ENCODE results near the gene PDCD6IP. TPM values are rescaled to one million over a fixed set of nuclear protein-coding genes. Genes with fewer than 3 reads are reported as not detected.

PDCD6IP gene
- total and polyA plus RNA-seq, 12 donors = 38.2 to 246 (median 116) TPM

GRCh38 chr3:33865133-33865532 lies 66.7 kb downstream of the PDCD6IP start:
- no peaks in the 10 kb centered on the region for H3K4me1 ChIP-seq (replicated peaks in 1 of 2)
- no peaks in the 10 kb centered on the region for H3K9me3 ChIP-seq (replicated peaks in 1 of 3)
- no peak for DNase-seq
- TF ChIP-seq CTCF (IDR thresholded peaks at IDR 0.05) (no peak), POLR2A (IDR thresholded peaks at IDR 0.05) (no peak)
- H3K27ac ChIP-seq = no peak overlapping the region
- no peak overlapping the region for H3K4me3 ChIP-seq
- intact Hi-C loops (cut with DNase I) = no loop called here
- no peaks in the 10 kb centered on the region for H3K27me3 ChIP-seq
- 89 to 95% (median 89%) methylated on average over 4 of the region's 4 CpGs for WGBS, 4 donors
- peaks cover 0 to 11% of the 10 kb centered on the region in 2 donors for H3K36me3 ChIP-seq (replicated peaks in 1 of 2)

GRCh38 chr3:33868309-33868708 lies 69.9 kb downstream of the PDCD6IP start:
- Histone ChIP-seq H3K27ac (no peak overlapping the region), H3K27me3 (no peaks in the 10 kb centered on the region), H3K4me3 (no peak overlapping the region), H3K4me1 (replicated peaks in 1 of 2) (no peaks in the 10 kb centered on the region), H3K9me3 (replicated peaks in 1 of 3) (no peaks in the 10 kb centered on the region), H3K36me3 (replicated peaks in 1 of 2) (peaks cover 0 to 11% of the 10 kb centered on the region in 2 donors)
- TF ChIP-seq CTCF (IDR thresholded peaks at IDR 0.05) = no peak
- TF ChIP-seq POLR2A (IDR thresholded peaks at IDR 0.05) = no peak
- 58 to 79% (median 69%) methylated on average over 1 of the region's 1 CpG for WGBS, 4 donors
- no peak for DNase-seq
- intact Hi-C loops (cut with DNase I) = no loop called here

GRCh38 chr3:33869977-33870376 lies 71.5 kb downstream of the PDCD6IP start:
- H3K4me3 ChIP-seq = no peak overlapping the region
- no peaks in the 10 kb centered on the region for H3K27me3 ChIP-seq
- H3K27ac ChIP-seq = no peak overlapping the region
- H3K36me3 ChIP-seq (replicated peaks in 1 of 2) = peaks cover 0 to 11% of the 10 kb centered on the region in 2 donors
- no peak for DNase-seq
- no peaks in the 10 kb centered on the region for H3K4me1 ChIP-seq (replicated peaks in 1 of 2)
- no peaks in the 10 kb centered on the region for H3K9me3 ChIP-seq (replicated peaks in 1 of 3)
- TF ChIP-seq POLR2A (IDR thresholded peaks at IDR 0.05) = no peak
- no peak for TF ChIP-seq CTCF (IDR thresholded peaks at IDR 0.05)
- intact Hi-C loops (cut with DNase I) = no loop called here
- WGBS, 4 donors = 86 to 97% (median 89%) methylated on average over 7 of the region's 7 CpGs

GRCh38 chr3:33874815-33875214 lies 76.4 kb downstream of the PDCD6IP start:
- 86 to 100% (median 94%) methylated on average over 1 of the region's 1 CpG for WGBS, 4 donors
- no peaks in the 10 kb centered on the region for H3K4me1 ChIP-seq (replicated peaks in 1 of 2)
- no peaks in the 10 kb centered on the region for H3K9me3 ChIP-seq (replicated peaks in 1 of 3)
- H3K36me3 ChIP-seq (replicated peaks in 1 of 2) = no peaks in the 10 kb centered on the region
- no peak for TF ChIP-seq CTCF (IDR thresholded peaks at IDR 0.05)
- no peak for TF ChIP-seq POLR2A (IDR thresholded peaks at IDR 0.05)
- no peak overlapping the region for H3K4me3 ChIP-seq
- H3K27ac ChIP-seq = no peak overlapping the region
- DNase-seq = no peak
- intact Hi-C loops (cut with DNase I) = no loop called here
- H3K27me3 ChIP-seq = no peaks in the 10 kb centered on the region

All from adrenal gland (tissue), 12 donors.